ENCODE measurements around the gene SCARB1. TPM values are rescaled to one million over a fixed set of nuclear protein-coding genes. Genes with fewer than 3 reads are reported as not detected.
A peak's percentile ranks its signal among the peaks of the same experiment; 100 is the strongest.
"Not testable (repeated sequence)": the region's sequence is repeated elsewhere in the genome, so short reads cannot be mapped to it uniquely, and the experiment has no call there.

The SCARB1 gene
- total RNA-seq, 1 donor from 2014 or later, result 17.9 TPM

- peaks cover 15% of the 10 kb centered on the region for H3K4me1 Mint-ChIP-seq (ENCODE audit: low read depth)
- H3K27ac Mint-ChIP-seq, result no peak overlapping the region
- no peaks in the 10 kb centered on the region for H3K36me3 Mint-ChIP-seq (ENCODE audit: low read depth)
- H3K4me3 Mint-ChIP-seq, result no peak overlapping the region
- no peaks in the 10 kb centered on the region for H3K9me3 Mint-ChIP-seq
- intact Hi-C loops (cut with micrococcal nuclease), result loop anchor here (1.0 to 2.0 kb wide), 2 partner anchors 124 to 863 kb away; no protein-coding TSS in a partner anchor
- DNase-seq (ENCODE audit: low spot score), result no peak
- peaks cover 5% of the 10 kb centered on the region for H3K27me3 Mint-ChIP-seq (ENCODE audit: insufficient read depth)
Observed at GRCh38 chr12:124898923-124899294, 35.2 kb upstream of the SCARB1 start.

GRCh38 chr12:124898200-124898922 lies 34.7 kb upstream of the SCARB1 start:
- H3K36me3 Mint-ChIP-seq (ENCODE audit: low read depth), result no peaks in the 10 kb centered on the region
- peak; percentile 45 for DNase-seq (ENCODE audit: low spot score)
- no peak overlapping the region for H3K4me3 Mint-ChIP-seq
- H3K9me3 Mint-ChIP-seq, result no peaks in the 10 kb centered on the region
- peaks cover 5% of the 10 kb centered on the region for H3K27me3 Mint-ChIP-seq (ENCODE audit: insufficient read depth)
- intact Hi-C loops (cut with micrococcal nuclease), result loop anchor here (1.0 to 2.0 kb wide), 2 partner anchors 124 to 862 kb away; no protein-coding TSS in a partner anchor
- H3K4me1 Mint-ChIP-seq (ENCODE audit: low read depth), result peaks cover 21% of the 10 kb centered on the region
- no peak overlapping the region for H3K27ac Mint-ChIP-seq

GRCh38 chr12:124896461-124896860 lies 32.8 kb upstream of the SCARB1 start:
- H3K27ac Mint-ChIP-seq, result no peak overlapping the region
- H3K36me3 Mint-ChIP-seq (ENCODE audit: low read depth), result no peaks in the 10 kb centered on the region
- no peak for DNase-seq (ENCODE audit: low spot score)
- peaks cover 5% of the 10 kb centered on the region for H3K27me3 Mint-ChIP-seq (ENCODE audit: insufficient read depth)
- intact Hi-C loops (cut with micrococcal nuclease), result no loop called here
- no peak overlapping the region for H3K4me3 Mint-ChIP-seq
- no peaks in the 10 kb centered on the region for H3K9me3 Mint-ChIP-seq
- H3K4me1 Mint-ChIP-seq (ENCODE audit: low read depth), result peaks cover 23% of the 10 kb centered on the region

- Mint-ChIP-seq H3K4me3 (no peak overlapping the region), H3K4me1 (ENCODE audit: low read depth) (peaks cover 21% of the 10 kb centered on the region), H3K9me3 (no peaks in the 10 kb centered on the region), H3K27me3 (ENCODE audit: insufficient read depth) (peaks cover 4% of the 10 kb centered on the region), H3K27ac (no peak overlapping the region), H3K36me3 (ENCODE audit: low read depth) (no peaks in the 10 kb centered on the region)
- intact Hi-C loops (cut with micrococcal nuclease), result no loop called here
- DNase-seq (ENCODE audit: low spot score), result no peak
Observed at GRCh38 chr12:124893792-124894516, 30.3 kb upstream of the SCARB1 start.

GRCh38 chr12:124888260-124888659 lies 24.6 kb upstream of the SCARB1 start:
- intact Hi-C loops (cut with micrococcal nuclease), result no loop called here
- no peaks in the 10 kb centered on the region for H3K9me3 Mint-ChIP-seq
- H3K4me1 Mint-ChIP-seq (ENCODE audit: low read depth), result peaks cover 1% of the 10 kb centered on the region
- H3K27ac Mint-ChIP-seq, result no peak overlapping the region
- H3K4me3 Mint-ChIP-seq, result no peak overlapping the region
- H3K36me3 Mint-ChIP-seq (ENCODE audit: low read depth), result no peaks in the 10 kb centered on the region
- no peaks in the 10 kb centered on the region for H3K27me3 Mint-ChIP-seq (ENCODE audit: insufficient read depth)
- DNase-seq (ENCODE audit: low spot score), result no peak

- intact Hi-C loops (cut with micrococcal nuclease); H3K4me1 Mint-ChIP-seq (ENCODE audit: low read depth); H3K27ac Mint-ChIP-seq; H3K9me3 Mint-ChIP-seq; H3K27me3 Mint-ChIP-seq (ENCODE audit: insufficient read depth); DNase-seq (ENCODE audit: low spot score); H3K4me3 Mint-ChIP-seq; H3K36me3 Mint-ChIP-seq (ENCODE audit: low read depth): not testable (repeated sequence)
Observed at GRCh38 chr12:124887766-124888165, 24.1 kb upstream of the SCARB1 start.

- no peak for DNase-seq (ENCODE audit: low spot score)
- H3K4me3 Mint-ChIP-seq, result no peak overlapping the region
- no peaks in the 10 kb centered on the region for H3K36me3 Mint-ChIP-seq (ENCODE audit: low read depth)
- intact Hi-C loops (cut with micrococcal nuclease), result no loop called here
- no peaks in the 10 kb centered on the region for H3K27me3 Mint-ChIP-seq (ENCODE audit: insufficient read depth)
- H3K4me1 Mint-ChIP-seq (ENCODE audit: low read depth), result peaks cover 9% of the 10 kb centered on the region
- no peak overlapping the region for H3K27ac Mint-ChIP-seq
- no peaks in the 10 kb centered on the region for H3K9me3 Mint-ChIP-seq
Observed at GRCh38 chr12:124884587-124885438, 21.1 kb upstream of the SCARB1 start.

GRCh38 chr12:124883263-124884130 lies 19.8 kb upstream of the SCARB1 start:
- DNase-seq (ENCODE audit: low spot score), result no peak
- Mint-ChIP-seq H3K4me3 (no peak overlapping the region), H3K36me3 (ENCODE audit: low read depth) (no peaks in the 10 kb centered on the region), H3K9me3 (no peaks in the 10 kb centered on the region), H3K4me1 (ENCODE audit: low read depth) (peaks cover 9% of the 10 kb centered on the region), H3K27me3 (ENCODE audit: insufficient read depth) (no peaks in the 10 kb centered on the region), H3K27ac (no peak overlapping the region)
- intact Hi-C loops (cut with micrococcal nuclease), result no loop called here

- H3K9me3 Mint-ChIP-seq, result no peaks in the 10 kb centered on the region
- DNase-seq (ENCODE audit: low spot score), result no peak
- peaks cover 9% of the 10 kb centered on the region for H3K4me1 Mint-ChIP-seq (ENCODE audit: low read depth)
- no peaks in the 10 kb centered on the region for H3K36me3 Mint-ChIP-seq (ENCODE audit: low read depth)
- H3K4me3 Mint-ChIP-seq, result no peak overlapping the region
- H3K27ac Mint-ChIP-seq, result no peak overlapping the region
- no peaks in the 10 kb centered on the region for H3K27me3 Mint-ChIP-seq (ENCODE audit: insufficient read depth)
- intact Hi-C loops (cut with micrococcal nuclease), result no loop called here
Observed at GRCh38 chr12:124881123-124881522, 17.5 kb upstream of the SCARB1 start.

GRCh38 chr12:124880335-124880734 lies 16.7 kb upstream of the SCARB1 start:
- H3K4me3 Mint-ChIP-seq; H3K27ac Mint-ChIP-seq; H3K4me1 Mint-ChIP-seq (ENCODE audit: low read depth); intact Hi-C loops (cut with micrococcal nuclease); H3K9me3 Mint-ChIP-seq; DNase-seq (ENCODE audit: low spot score); H3K27me3 Mint-ChIP-seq (ENCODE audit: insufficient read depth); H3K36me3 Mint-ChIP-seq (ENCODE audit: low read depth): not testable (repeated sequence)

- Mint-ChIP-seq H3K4me1 (ENCODE audit: low read depth) (peaks cover 9% of the 10 kb centered on the region), H3K9me3 (no peaks in the 10 kb centered on the region), H3K27me3 (ENCODE audit: insufficient read depth) (peaks cover 3% of the 10 kb centered on the region), H3K36me3 (ENCODE audit: low read depth) (no peaks in the 10 kb centered on the region), H3K4me3 (no peak overlapping the region), H3K27ac (no peak overlapping the region)
- DNase-seq (ENCODE audit: low spot score), result no peak
- intact Hi-C loops (cut with micrococcal nuclease), result no loop called here
Observed at GRCh38 chr12:124878795-124879516, 15.3 kb upstream of the SCARB1 start.

GRCh38 chr12:124877423-124877822 lies 13.8 kb upstream of the SCARB1 start:
- peaks cover 9% of the 10 kb centered on the region for H3K4me1 Mint-ChIP-seq (ENCODE audit: low read depth)
- H3K4me3 Mint-ChIP-seq, result no peak overlapping the region
- H3K36me3 Mint-ChIP-seq (ENCODE audit: low read depth), result no peaks in the 10 kb centered on the region
- H3K27me3 Mint-ChIP-seq (ENCODE audit: insufficient read depth), result peaks cover 3% of the 10 kb centered on the region
- intact Hi-C loops (cut with micrococcal nuclease), result no loop called here
- H3K9me3 Mint-ChIP-seq, result no peaks in the 10 kb centered on the region
- DNase-seq (ENCODE audit: low spot score), result no peak
- no peak overlapping the region for H3K27ac Mint-ChIP-seq

Measured in activated T-helper 1 cell treated with anti-CD3 and anti-CD28 coated beads, Interleukin-12 subunit alpha, Interleukin-12 subunit beta, Interleukin-2, Interleukin-4 antibody, amounts not matched to agents 30 ng/mL and 10 ng/mL and 1 ng/mL, durations not matched to agents 14 hours and 24 hours and 36 hours (primary cell).